Right cardiac atrium (tissue), 5 donors: ENCODE measurements around the gene RSF1. TPM values are rescaled to one million over a fixed set of nuclear protein-coding genes. Genes with fewer than 3 reads are reported as not detected.

Experiments
- ATAC-seq, 2 donors: fragments of 200-7000 bp; cut with Tn5 transposase; one replicate each; pipeline versions ENCODE4 v1.8.0 to v1.9.1; 2020; ENCODE audit warnings: moderate library complexity in 2 of 2, mild to moderate bottlenecking in 1 of 2
- DNase-seq, 3 donors: peaks; one replicate each; pipeline ENCODE4 v3.0.0-alpha.2; 2020
- H3K27ac ChIP-seq: one replicate; pipeline ENCODE4 v1.5.1; 2013; ENCODE audit warnings: mild to moderate bottlenecking, low read length, control low read depth, moderate library complexity
- H3K27me3 ChIP-seq: one replicate; pipeline ENCODE4 v1.6.1; 2013; ENCODE audit not compliant: control insufficient read depth, insufficient read depth
- H3K4me1 ChIP-seq: one replicate; pipeline ENCODE4 v1.6.1; 2013; ENCODE audit warnings: low read length; ENCODE audit not compliant: control insufficient read depth, insufficient read depth
- H3K4me3 ChIP-seq: one replicate; pipeline ENCODE4 v1.5.1; 2013; ENCODE audit warnings: low read length, control low read depth
- H3K9me3 ChIP-seq: one replicate; pipeline ENCODE4 v1.6.1; 2013; ENCODE audit warnings: low read length; ENCODE audit not compliant: control insufficient read depth
- WGBS: extraction: QIAGEN DNeasy Blood & Tissue Kit; methylation state at CpG from one replicate; pipeline ENCODE4 v1.1.7; 2013; 5-methylcytosine and 5-hydroxymethylcytosine counted together
- intact Hi-C, 4 donors: fragments of 100-400 bp; cut with DNase I; formaldehyde crosslinking; loops; one replicate each; pipeline versions ENCODE4 v1.11.0 to v1.14.0; 2022 to 2023
- polyA plus RNA-seq: library from polyadenylated mRNA; stranded (reverse); fragments of 200-250 nt; gene quantifications from one replicate; pipeline ENCODE4 v1.2.3, GENCODE V29; 2013
- total RNA-seq, 4 donors: library from RNA; stranded (reverse); fragmentation: NEBNext Ultra II Directional; extraction: Animal tissue kit (Norgen Biotek cat#: 25700); gene quantifications; one replicate each; pipeline ENCODE4 v1.2.1, GENCODE V29; 2021
- donor health status: healthy with polysubstance abuse.
- donor health status: DM: no; HTN: yes; CAD: no.
- donor health status: DM: no; HTN: no; CAD: no.
- donor health status: DM: no; HTN: yes; CAD: no; lungs with severe emphysema.
- donor health status: DM: yes; HTN: yes; CAD: no.

Gene RSF1
- total and polyA plus RNA-seq, 5 donors = 11.0 to 53.1 (median 46.0) TPM

DNA sequence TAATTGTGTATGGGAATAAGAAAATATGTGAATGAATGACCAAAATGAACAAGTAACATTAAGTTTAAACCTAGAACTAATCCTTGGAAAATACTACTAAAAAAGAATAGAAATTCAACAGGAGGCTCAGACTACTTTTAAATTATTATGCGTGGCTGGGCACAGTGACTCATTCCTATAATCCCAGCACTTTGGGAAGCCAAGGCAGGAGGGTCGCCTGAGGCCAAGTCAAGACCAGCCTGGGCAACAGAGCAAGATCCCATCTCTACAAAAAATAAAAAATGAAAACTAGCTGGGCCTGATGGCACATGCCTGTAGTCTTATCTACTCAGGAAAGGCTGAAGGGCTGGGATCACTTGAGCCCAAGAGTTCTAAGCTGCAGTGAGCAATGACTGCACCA lies 97.5 kb downstream of the RSF1 start:
- ATAC-seq (no peak), DNase-seq (no peak)
- H3K4me3 ChIP-seq = no peak overlapping the region
- intact Hi-C loops = no loop called here
- H3K27ac ChIP-seq = no peak overlapping the region
- H3K9me3 ChIP-seq = no peaks in the 10 kb centered on the region
- no peaks in the 10 kb centered on the region for H3K4me1 ChIP-seq
- 96% methylated on average over 2 of the region's 2 CpGs for WGBS
- no peaks in the 10 kb centered on the region for H3K27me3 ChIP-seq

DNA sequence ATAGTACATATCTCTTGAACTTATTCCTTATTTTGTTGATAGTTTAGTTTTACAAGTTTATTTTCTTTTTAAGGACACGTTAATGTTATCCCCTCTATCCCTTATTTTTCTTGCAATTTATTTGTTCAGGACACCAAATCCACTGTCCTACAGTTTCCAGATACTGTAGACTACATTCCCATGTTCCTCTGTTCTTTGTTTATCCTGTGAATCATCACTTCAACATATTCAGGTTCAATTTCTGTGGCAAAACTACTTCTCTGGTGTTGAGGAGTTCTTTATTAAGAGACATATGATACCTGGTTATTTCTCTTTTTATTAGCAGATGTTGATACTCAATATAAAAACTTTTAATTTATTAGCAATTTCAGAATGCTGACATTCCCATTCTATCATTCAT lies 110.2 kb downstream of the RSF1 start:
- no peak overlapping the region for H3K27ac ChIP-seq
- intact Hi-C loops = no loop called here
- 81% methylated on average over 1 of the region's 1 CpG for WGBS

DNA sequence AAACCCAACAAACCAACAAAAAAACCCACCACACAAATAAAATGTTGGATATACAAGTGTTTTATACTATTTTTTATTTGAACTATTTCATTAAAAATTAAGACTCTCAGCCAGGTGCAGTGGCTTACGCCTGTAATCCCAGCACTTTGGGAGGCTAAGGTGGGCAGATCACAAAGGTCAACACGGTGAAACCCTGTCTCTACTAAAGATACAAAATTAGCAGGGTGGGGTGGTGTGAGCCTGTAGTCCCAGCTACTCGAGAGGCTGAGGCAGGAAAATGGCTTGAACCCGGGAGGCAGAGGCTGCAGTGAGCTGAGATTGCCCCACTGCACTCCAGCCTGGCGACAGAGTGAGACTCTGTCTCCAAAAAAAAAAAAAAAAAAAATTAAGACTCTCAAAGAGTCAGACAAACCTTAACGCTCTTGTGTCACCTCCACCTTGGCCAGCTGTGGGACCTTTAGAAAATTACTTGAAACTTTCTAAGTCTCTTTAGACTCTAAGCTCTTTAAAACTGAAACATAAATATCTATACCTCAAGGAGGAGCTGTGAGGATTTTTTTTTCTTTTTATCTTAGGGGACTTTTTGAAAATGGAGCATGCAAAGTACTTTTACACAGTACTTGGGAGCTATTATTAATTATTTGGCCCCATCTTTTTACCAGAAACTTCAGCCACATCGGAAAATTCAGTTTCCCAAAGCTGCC lies 114.5 kb downstream of the RSF1 start:
- no peaks in the 10 kb centered on the region for H3K27me3 ChIP-seq
- H3K4me3 ChIP-seq = no peak overlapping the region
- no peaks in the 10 kb centered on the region for H3K9me3 ChIP-seq
- ATAC-seq = no peak
- intact Hi-C loops = no loop called here
- H3K4me1 ChIP-seq = no peaks in the 10 kb centered on the region
- DNase-seq = no peak
- 97% methylated on average over 7 of the region's 7 CpGs for WGBS
- H3K27ac ChIP-seq = no peak overlapping the region

More for the DNA sequence above, 110.2 kb downstream of the RSF1 start:
- Histone ChIP-seq H3K4me3 (no peak overlapping the region), H3K27me3 (no peaks in the 10 kb centered on the region), H3K9me3 (no peaks in the 10 kb centered on the region), H3K4me1 (no peaks in the 10 kb centered on the region)
- ATAC-seq = no peak
- no peak for DNase-seq

DNA sequence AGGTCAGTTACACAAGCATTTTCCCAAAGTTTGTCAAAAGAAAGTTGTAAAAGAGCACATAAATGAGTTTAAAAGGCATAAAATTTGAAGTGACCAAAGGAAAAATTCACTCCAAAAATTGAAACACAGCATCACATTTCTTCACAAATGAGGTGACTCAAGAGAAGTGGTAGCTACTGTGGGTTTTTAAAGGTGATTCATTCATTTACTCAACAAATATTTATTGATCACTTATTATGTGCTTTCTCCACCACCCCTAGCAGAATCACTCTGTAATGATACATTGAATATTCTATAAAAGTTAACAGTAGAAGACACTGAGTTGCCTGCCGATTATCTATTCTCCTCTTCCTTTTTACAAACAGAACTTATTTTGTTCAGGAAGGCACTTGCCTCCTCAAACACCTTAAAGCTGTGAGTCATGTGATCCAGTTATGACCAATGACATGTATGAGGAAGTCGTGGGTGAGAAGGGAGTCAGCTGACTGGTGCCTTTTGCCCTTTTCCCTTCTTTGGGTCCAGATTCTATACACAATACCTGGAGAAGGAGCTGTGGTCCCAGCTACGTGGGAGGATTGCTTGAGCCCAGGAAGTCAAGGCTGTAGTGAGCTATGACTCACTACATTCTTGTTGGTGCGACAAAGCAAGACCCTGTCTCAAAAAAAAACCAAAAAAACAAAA lies 115.2 kb downstream of the RSF1 start:
- intact Hi-C loops = no loop called here
- WGBS = 90% methylated on average over 4 of the region's 4 CpGs
- DNase-seq (no peak), ATAC-seq (no peak)
- H3K9me3 ChIP-seq = no peaks in the 10 kb centered on the region
- H3K4me3 ChIP-seq = no peak overlapping the region
- no peaks in the 10 kb centered on the region for H3K27me3 ChIP-seq
- H3K27ac ChIP-seq = no peak overlapping the region
- H3K4me1 ChIP-seq = no peaks in the 10 kb centered on the region

DNA sequence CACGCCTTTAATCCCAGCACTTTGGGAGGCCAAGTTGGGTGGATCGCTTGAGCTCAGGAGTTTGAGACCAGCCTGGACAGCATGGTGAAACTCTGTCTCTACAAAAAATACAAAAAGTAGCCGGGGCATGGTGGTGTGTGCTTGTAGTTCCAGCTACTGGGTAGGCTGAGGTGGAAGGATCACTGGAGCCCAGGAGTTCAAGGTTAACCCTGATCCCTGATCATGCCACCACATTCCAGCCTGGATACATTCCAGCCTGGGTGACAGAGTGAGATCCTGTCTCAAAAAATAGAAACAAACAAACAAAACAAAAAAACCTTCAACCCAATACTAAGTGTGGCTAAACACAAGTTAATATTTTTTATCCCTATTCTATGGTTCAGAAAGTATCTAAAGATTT lies 116.5 kb downstream of the RSF1 start:
- no peaks in the 10 kb centered on the region for H3K4me1 ChIP-seq
- intact Hi-C loops = no loop called here
- H3K27me3 ChIP-seq = no peaks in the 10 kb centered on the region
- no peaks in the 10 kb centered on the region for H3K9me3 ChIP-seq
- ATAC-seq = no peak
- H3K27ac ChIP-seq = no peak overlapping the region
- H3K4me3 ChIP-seq = no peak overlapping the region
- no peak for DNase-seq
- whole genome bisulfite sequencing = 96% methylated on average over 3 of the region's 3 CpGs

DNA sequence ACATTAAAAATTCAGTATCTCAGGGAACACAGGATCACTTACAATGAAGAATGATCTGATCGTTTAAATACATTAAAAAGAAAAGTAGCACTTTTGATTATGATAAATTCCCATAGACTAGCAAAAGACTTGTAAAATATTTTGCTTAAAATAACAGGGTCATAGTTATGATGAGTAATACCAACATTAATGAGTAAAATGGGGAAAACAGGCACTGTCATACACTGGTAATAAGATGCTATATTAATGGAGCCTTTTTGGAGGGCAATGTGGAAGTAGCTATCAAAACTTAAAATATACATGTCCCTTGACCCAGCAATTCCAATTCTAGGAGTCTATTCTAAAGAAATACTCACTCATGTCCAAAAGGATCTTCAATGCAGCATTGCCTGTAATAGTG lies 121.1 kb downstream of the RSF1 start:
- DNase-seq = no peak
- H3K4me3 ChIP-seq = no peak overlapping the region
- no peak for ATAC-seq
- no peak overlapping the region for H3K27ac ChIP-seq
- 89% methylated on average over 1 of the region's 1 CpG for WGBS
- no peaks in the 10 kb centered on the region for H3K27me3 ChIP-seq
- intact Hi-C loops = no loop called here
- H3K4me1 ChIP-seq = no peaks in the 10 kb centered on the region
- H3K9me3 ChIP-seq = no peaks in the 10 kb centered on the region

DNA sequence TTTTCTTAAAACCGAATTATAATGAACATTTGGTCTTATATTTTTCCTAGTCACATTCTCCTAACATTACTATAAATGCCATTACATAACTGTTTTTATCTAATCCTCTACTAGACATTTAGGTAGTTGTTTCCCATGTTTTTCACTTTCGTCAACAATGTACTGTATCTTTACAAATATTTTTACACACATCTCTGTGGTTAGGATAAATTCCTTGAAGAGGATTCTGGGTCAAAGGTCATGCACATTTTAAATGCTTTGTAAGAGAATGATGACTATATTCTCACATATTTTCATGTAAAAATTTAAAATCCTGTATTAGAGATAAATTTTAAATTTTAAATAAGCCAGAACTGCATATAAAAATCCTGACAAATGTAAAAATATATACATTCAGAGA lies 121.6 kb downstream of the RSF1 start:
- Histone ChIP-seq H3K27me3 (no peaks in the 10 kb centered on the region), H3K4me3 (no peak overlapping the region), H3K27ac (no peak overlapping the region), H3K9me3 (no peaks in the 10 kb centered on the region), H3K4me1 (no peaks in the 10 kb centered on the region)
- DNase-seq = no peak
- ATAC-seq = no peak
- WGBS = 96% methylated on average over 2 of the region's 2 CpGs
- intact Hi-C loops = no loop called here

DNA sequence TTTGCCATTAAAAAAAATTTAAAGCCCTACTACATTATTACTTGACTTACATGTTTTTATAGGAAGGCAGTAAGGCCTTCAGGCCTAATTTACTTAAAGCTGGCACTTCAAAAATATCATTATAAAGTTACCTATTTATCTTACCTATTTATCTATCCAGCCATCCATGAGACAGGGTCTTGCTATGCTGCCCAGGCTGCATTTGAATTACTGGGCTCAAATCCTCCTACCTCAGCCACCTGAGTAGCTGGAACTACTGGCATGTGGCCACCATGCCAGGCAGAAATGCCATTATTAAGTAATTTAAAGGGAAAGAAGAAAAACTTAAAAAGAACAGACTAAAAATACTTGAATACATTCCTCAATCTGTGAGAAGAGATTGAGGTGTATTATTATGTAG lies 122.7 kb downstream of the RSF1 start:
- intact Hi-C loops = no loop called here
- H3K27ac ChIP-seq = no peak overlapping the region
- no peaks in the 10 kb centered on the region for H3K9me3 ChIP-seq
- H3K4me1 ChIP-seq = no peaks in the 10 kb centered on the region
- H3K4me3 ChIP-seq = no peak overlapping the region
- no peak for DNase-seq
- no peak for ATAC-seq
- H3K27me3 ChIP-seq = no peaks in the 10 kb centered on the region

DNA sequence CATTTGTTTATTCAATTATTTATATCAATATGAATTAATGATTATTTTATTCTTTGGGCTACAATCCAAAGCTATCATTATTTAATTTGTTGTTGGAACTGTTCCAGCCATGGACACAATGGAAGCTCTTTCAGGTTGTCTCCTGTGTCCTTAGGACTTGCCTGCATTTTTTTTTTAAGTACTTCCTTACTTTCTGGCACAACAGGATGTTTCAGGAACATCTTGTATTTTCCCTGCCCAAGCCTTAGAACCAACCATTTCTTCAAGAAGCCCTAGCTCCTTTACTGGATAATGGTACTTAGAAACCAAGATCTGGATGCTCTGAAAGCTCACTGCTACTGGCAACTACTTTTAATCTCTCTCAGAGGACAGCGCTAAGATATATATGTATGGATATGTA lies 125.1 kb downstream of the RSF1 start:
- Histone ChIP-seq H3K4me1 (no peaks in the 10 kb centered on the region), H3K4me3 (no peak overlapping the region), H3K27ac (no peak overlapping the region), H3K9me3 (no peaks in the 10 kb centered on the region), H3K27me3 (no peaks in the 10 kb centered on the region)
- no peak for ATAC-seq
- intact Hi-C loops = no loop called here
- 97% methylated on average over 1 of the region's 1 CpG for WGBS
- no peak for DNase-seq

DNA sequence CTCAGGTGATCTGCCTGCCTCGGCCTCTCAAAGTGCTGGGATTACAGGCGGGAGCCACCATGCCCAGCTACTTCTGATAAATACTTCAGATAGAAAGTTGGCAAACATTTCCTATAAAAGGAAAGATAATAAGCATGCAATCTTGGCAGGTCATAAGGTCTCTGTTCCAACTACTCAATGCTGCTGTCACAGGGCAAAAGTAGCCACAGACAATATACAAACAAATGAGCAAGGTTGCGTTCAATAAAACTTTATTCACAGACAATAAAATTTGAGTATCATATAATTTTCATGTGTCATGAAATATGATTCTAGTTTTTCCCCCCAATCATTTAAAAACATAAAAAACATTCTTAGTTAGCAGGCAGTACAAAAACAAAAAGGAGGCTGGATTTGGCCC lies 129.9 kb downstream of the RSF1 start:
- Histone ChIP-seq H3K27ac (no peak overlapping the region), H3K4me1 (no peaks in the 10 kb centered on the region), H3K4me3 (no peak overlapping the region), H3K27me3 (no peaks in the 10 kb centered on the region), H3K9me3 (no peaks in the 10 kb centered on the region)
- no peak for DNase-seq
- 94% methylated on average over 3 of the region's 3 CpGs for WGBS
- no peak for ATAC-seq
- intact Hi-C loops = no loop called here

DNA sequence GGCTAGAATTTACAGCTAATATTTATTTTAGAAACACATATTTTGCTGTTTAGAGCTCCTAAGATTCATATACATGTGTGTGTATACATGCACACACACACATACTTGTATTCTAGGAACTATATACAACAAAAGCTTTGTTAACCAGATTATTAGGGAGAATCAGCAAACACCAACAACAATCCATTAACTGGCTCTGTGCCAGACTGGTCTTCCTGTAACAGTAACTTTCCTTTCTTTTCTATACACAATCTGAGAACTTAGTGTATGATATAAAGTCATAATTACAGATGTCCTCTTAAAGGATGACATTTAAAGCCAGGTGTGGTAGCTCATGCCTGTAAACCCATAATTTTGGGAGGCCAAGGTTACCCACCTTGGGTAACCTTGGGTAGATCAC lies 133.4 kb downstream of the RSF1 start:
- no peak overlapping the region for H3K27ac ChIP-seq
- ATAC-seq (no peak), DNase-seq (no peak)
- H3K9me3 ChIP-seq = no peaks in the 10 kb centered on the region
- intact Hi-C loops = no loop called here
- no peaks in the 10 kb centered on the region for H3K27me3 ChIP-seq
- H3K4me1 ChIP-seq = no peaks in the 10 kb centered on the region
- no peak overlapping the region for H3K4me3 ChIP-seq

DNA sequence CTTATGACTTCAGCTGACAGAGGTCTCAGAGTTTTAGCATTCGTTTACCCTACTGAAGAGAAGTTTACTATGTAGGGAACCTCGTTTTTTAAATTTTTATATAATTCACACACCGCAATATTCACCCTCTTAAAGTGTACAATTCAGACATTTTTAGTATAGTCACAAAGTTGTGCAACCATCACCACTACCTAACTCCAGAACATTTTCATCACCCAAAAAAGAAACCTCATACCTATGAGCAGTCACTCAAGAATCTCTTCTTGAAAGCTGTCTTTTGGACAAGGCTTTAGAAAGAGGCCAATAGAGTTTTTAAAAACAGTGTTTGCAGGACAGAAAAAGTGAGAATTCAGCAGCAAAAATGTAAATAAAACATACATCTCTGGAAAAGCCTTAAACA lies 143.4 kb downstream of the RSF1 start:
- WGBS = 95% methylated on average over 3 of the region's 3 CpGs
- ATAC-seq (no peak), DNase-seq (no peak)
- no peaks in the 10 kb centered on the region for H3K27me3 ChIP-seq
- no peak overlapping the region for H3K27ac ChIP-seq
- no peak overlapping the region for H3K4me3 ChIP-seq
- no peaks in the 10 kb centered on the region for H3K9me3 ChIP-seq
- intact Hi-C loops = no loop called here
- no peaks in the 10 kb centered on the region for H3K4me1 ChIP-seq
